ENCODE measurements around the gene GDI1.

GDI1 gene

GRCh38 chrX:154419688-154420401, 17.1 kb upstream of the GDI1 start:
- Histone ChIP-seq H3K36me3 (ENCODE audit: control insufficient read depth, insufficient read depth, low read length) (no peaks in the 10 kb centered on the region), H3K79me2 (no peaks in the 10 kb centered on the region), H3K4me1 (no peaks in the 10 kb centered on the region), H3K4me3 (ENCODE audit: low read depth, low read length) (no peak overlapping the region), H3K4me2 (ENCODE audit: low read length) (no peak overlapping the region), H2AFZ (no peak overlapping the region), H3K9me3 (ENCODE audit: control insufficient read depth, low read length) (no peaks in the 10 kb centered on the region), H3K27ac (no peak overlapping the region), H3K9ac (no peak overlapping the region), H3K27me3 (ENCODE audit: control insufficient read depth, insufficient read depth, low read length) (no peaks in the 10 kb centered on the region)
- TF ChIP-seq CTCF (IDR thresholded peaks at IDR 0.05), result no peak

GRCh38 chrX:154420402-154420756, 16.6 kb upstream of the GDI1 start:
- Histone ChIP-seq H3K4me1 (no peaks in the 10 kb centered on the region), H3K9ac (no peak overlapping the region), H3K27ac (no peak overlapping the region), H3K79me2 (no peaks in the 10 kb centered on the region), H3K9me3 (ENCODE audit: control insufficient read depth, low read length) (no peaks in the 10 kb centered on the region), H3K36me3 (ENCODE audit: control insufficient read depth, insufficient read depth, low read length) (no peaks in the 10 kb centered on the region), H3K4me2 (ENCODE audit: low read length) (no peak overlapping the region), H2AFZ (no peak overlapping the region), H3K27me3 (ENCODE audit: control insufficient read depth, insufficient read depth, low read length) (no peaks in the 10 kb centered on the region), H3K4me3 (ENCODE audit: low read depth, low read length) (no peak overlapping the region)
- TF ChIP-seq CTCF (IDR thresholded peaks at IDR 0.05), result no peak

- Histone ChIP-seq H3K9ac (no peak overlapping the region), H3K27ac (no peak overlapping the region), H3K4me3 (ENCODE audit: low read depth, low read length) (no peak overlapping the region)
Observed at GRCh38 chrX:154426916-154427770, 9.8 kb upstream of the GDI1 start.

GRCh38 chrX:154428176-154429171, 8.5 kb upstream of the GDI1 start, which contains the start of gene ATP6AP1:
TSS of gene ATP6AP1 (plus strand) at chrX:154428677. CDS start at chrX:154428693, 16 bp downstream.
- Histone ChIP-seq H2AFZ (peak within 1 kb of the TSS; percentile 83), H3K9me3 (ENCODE audit: control insufficient read depth, low read length) (no peaks in the 10 kb centered on the region), H3K79me2 (peaks cover 2% of the 10 kb centered on the region), H3K27ac (peak within 1 kb of the TSS; percentile 75), H3K9ac (no peak within 1 kb of the TSS), H3K27me3 (ENCODE audit: control insufficient read depth, insufficient read depth, low read length) (no peaks in the 10 kb centered on the region), H3K4me1 (peaks cover 4% of the 10 kb centered on the region), H3K36me3 (ENCODE audit: control insufficient read depth, insufficient read depth, low read length) (no peaks in the 10 kb centered on the region), H3K4me2 (ENCODE audit: low read length) (peak within 1 kb of the TSS; percentile 64), H3K4me3 (ENCODE audit: low read depth, low read length) (peak within 1 kb of the TSS; percentile 70)
- no peak for TF ChIP-seq CTCF (IDR thresholded peaks at IDR 0.05)

More at GRCh38 chrX:154426916-154427770, 9.8 kb upstream of the GDI1 start:
- no peak for TF ChIP-seq CTCF (IDR thresholded peaks at IDR 0.05)
- Histone ChIP-seq H2AFZ (no peak overlapping the region), H3K79me2 (peaks cover 2% of the 10 kb centered on the region), H3K36me3 (ENCODE audit: control insufficient read depth, insufficient read depth, low read length) (no peaks in the 10 kb centered on the region), H3K4me1 (peaks cover 4% of the 10 kb centered on the region), H3K9me3 (ENCODE audit: control insufficient read depth, low read length) (no peaks in the 10 kb centered on the region), H3K4me2 (ENCODE audit: low read length) (no peak overlapping the region), H3K27me3 (ENCODE audit: control insufficient read depth, insufficient read depth, low read length) (no peaks in the 10 kb centered on the region)
